LNCAP (cell line): ENCODE measurements around the gene DNMT1.

Experiments used
- CTCF ChIP-seq: fragments of 450-650 bp; IDR thresholded peaks from 2 replicates; pipeline ENCODE4 v1.5.1; 2017; ENCODE audit warnings: mild to moderate bottlenecking

The DNMT1 gene

GRCh38 chr19:10194500-10195198 lies at the start of gene DNMT1:
Gene DNMT1 (minus strand): TSS chr19:10194953. CDS start chr19:10194899, 54 bp downstream.
- TF ChIP-seq CTCF: no peak

- TF ChIP-seq CTCF: no peak
Observed at GRCh38 chr19:10243606-10244005, 48.9 kb upstream of the DNMT1 start.

- no peak for TF ChIP-seq CTCF
Observed at GRCh38 chr19:10238172-10238783, 43.5 kb upstream of the DNMT1 start.

GRCh38 chr19:10237702-10238101 lies 42.9 kb upstream of the DNMT1 start:
- no peak for TF ChIP-seq CTCF

- TF ChIP-seq CTCF: no peak
Observed at GRCh38 chr19:10235003-10235402, 40.2 kb upstream of the DNMT1 start.

GRCh38 chr19:10233946-10234345 lies 39.2 kb upstream of the DNMT1 start:
- TF ChIP-seq CTCF: no peak

GRCh38 chr19:10231612-10232228 lies 37.0 kb upstream of the DNMT1 start:
- TF ChIP-seq CTCF: no peak
